ENCODE results near the gene TNS3.

DNA sequence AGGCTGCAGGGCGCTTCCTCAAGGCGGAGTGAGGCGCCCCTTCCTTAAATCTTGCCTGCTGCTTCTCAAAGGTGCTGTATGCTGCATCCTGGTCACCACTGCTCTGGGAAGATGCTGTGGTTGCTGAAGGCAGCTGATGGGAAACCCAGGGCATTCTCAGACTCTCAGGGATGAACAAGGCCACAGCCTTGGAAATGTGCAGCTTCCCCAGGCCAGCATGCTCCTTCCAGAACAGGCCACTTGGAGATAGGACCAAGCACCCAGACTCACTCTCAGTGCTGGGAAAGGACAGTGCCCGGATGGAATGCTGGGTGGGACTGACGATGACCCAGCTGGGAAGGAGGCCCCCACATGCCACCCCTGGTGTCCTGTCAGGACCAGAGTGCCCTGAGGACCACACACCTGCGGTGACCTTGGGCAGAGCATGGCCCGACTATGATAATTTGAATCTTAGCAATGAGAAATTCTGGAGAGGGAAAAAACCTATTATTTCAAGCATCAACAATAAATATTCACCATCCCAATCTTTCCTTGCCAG is 235.5 kb downstream of the TNS3 start:
- TF ChIP-seq, protein P1, sequence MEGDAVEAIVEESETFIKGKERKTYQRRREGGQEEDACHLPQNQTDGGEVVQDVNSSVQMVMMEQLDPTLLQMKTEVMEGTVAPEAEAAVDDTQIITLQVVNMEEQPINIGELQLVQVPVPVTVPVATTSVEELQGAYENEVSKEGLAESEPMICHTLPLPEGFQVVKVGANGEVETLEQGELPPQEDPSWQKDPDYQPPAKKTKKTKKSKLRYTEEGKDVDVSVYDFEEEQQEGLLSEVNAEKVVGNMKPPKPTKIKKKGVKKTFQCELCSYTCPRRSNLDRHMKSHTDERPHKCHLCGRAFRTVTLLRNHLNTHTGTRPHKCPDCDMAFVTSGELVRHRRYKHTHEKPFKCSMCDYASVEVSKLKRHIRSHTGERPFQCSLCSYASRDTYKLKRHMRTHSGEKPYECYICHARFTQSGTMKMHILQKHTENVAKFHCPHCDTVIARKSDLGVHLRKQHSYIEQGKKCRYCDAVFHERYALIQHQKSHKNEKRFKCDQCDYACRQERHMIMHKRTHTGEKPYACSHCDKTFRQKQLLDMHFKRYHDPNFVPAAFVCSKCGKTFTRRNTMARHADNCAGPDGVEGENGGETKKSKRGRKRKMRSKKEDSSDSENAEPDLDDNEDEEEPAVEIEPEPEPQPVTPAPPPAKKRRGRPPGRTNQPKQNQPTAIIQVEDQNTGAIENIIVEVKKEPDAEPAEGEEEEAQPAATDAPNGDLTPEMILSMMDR (conservative IDR thresholded peaks at IDR 0.05), result no peak
- no peak for TF ChIP-seq EZH2 (IDR thresholded peaks at IDR 0.05; ENCODE audit: low read depth)
